CD4-positive, alpha-beta T cell (primary cell): Measurements from ENCODE around the gene NEXN. TPM values are rescaled to one million over a fixed set of nuclear protein-coding genes. Genes with fewer than 3 reads are reported as not detected.

Experiments used
- ATAC-seq: fragments of 200-7000 bp; cut with Tn5 transposase; one replicate; pipeline ENCODE4 v1.10.0; 2022; ENCODE audit warnings: mild to moderate bottlenecking; ENCODE audit not compliant: poor library complexity
- CTCF ChIA-PET: fragments of 350-600 bp; sonication (Branson Sonifier 250); formaldehyde crosslinking; loops from one replicate; lab custom pipeline; 2021; ENCODE audit warnings: antibody characterized with exemption, inconsistent platforms; lab: Charles Lee
- POLR2A ChIA-PET: fragments of 350-600 bp; sonication (Branson Sonifier 250); formaldehyde crosslinking; loops from one replicate; lab custom pipeline; 2021; ENCODE audit warnings: antibody characterized with exemption, inconsistent platforms; lab: Charles Lee
- DNase-seq, 14 experiments: peaks; one replicate each; pipeline ENCODE4 v3.0.0-alpha.2; 2013 to 2020; ENCODE audit warnings: mixed read lengths in 2 of 14
- H3K27ac ChIP-seq, 2 donors: one replicate each; pipeline versions ENCODE4 v1.5.1 to v1.7.0; 2013; ENCODE audit warnings: low read length in 2 of 2, low read depth in 1 of 2, mild to moderate bottlenecking in 1 of 2
- H3K27me3 ChIP-seq, 2 experiments: 1 replicate in 1 of 2; 2 replicates in 1 of 2; pipeline versions ENCODE4 v1.6.1 to v1.7.0; 2013; ENCODE audit warnings: low read length in 2 of 2, control low read depth in 1 of 2, mild to moderate bottlenecking in 1 of 2, moderate library complexity in 1 of 2; ENCODE audit not compliant: insufficient read depth in 2 of 2, control insufficient read depth in 1 of 2
- H3K36me3 ChIP-seq: one replicate; pipeline ENCODE4 v1.6.1; 2013; ENCODE audit warnings: low read length, control low read depth; ENCODE audit not compliant: insufficient read depth
- H3K4me1 ChIP-seq: one replicate; pipeline ENCODE4 v1.6.1; 2013; ENCODE audit warnings: low read length, control low read depth; ENCODE audit not compliant: insufficient read depth
- H3K4me3 ChIP-seq: one replicate; pipeline ENCODE4 v1.5.1; 2013; ENCODE audit warnings: mild to moderate bottlenecking, low read length, moderate library complexity
- H3K9me3 ChIP-seq, 2 experiments: 1 replicate in 1 of 2; 2 replicates in 1 of 2; pipeline versions ENCODE4 v1.6.1 to v1.7.0; 2013; ENCODE audit warnings: low read length in 2 of 2, mild to moderate bottlenecking in 2 of 2, control low read depth in 1 of 2, moderate library complexity in 1 of 2; ENCODE audit not compliant: control insufficient read depth in 1 of 2, insufficient read depth in 1 of 2
- H3K27ac Mint-ChIP-seq: one replicate; pipeline ENCODE4 v1.8.0; 2020; ENCODE audit warnings: mixed read lengths
- H3K27me3 Mint-ChIP-seq: one replicate; pipeline ENCODE4 v1.8.0; 2021; ENCODE audit warnings: mixed read lengths
- H3K36me3 Mint-ChIP-seq: one replicate; pipeline ENCODE4 v1.8.0; 2021; ENCODE audit warnings: low read depth, mixed read lengths
- H3K4me1 Mint-ChIP-seq: one replicate; pipeline ENCODE4 v1.8.0; 2021; ENCODE audit warnings: low read depth, mixed read lengths
- H3K4me3 Mint-ChIP-seq: one replicate; pipeline ENCODE4 v1.8.0; 2020; ENCODE audit warnings: mild to moderate bottlenecking, mixed read lengths
- H3K9me3 Mint-ChIP-seq: one replicate; pipeline ENCODE4 v1.8.0; 2020; ENCODE audit warnings: mixed read lengths
- intact Hi-C, 2 experiments: fragments of 100-400 bp; cut with DNase I in 1 of 2; cut with micrococcal nuclease in 1 of 2; formaldehyde crosslinking; loops; one replicate each; pipeline versions ENCODE4 v1.15.1 to v1.9.0; 2023 to 2025; cut with DNase I, micrococcal nuclease
- total RNA-seq, 174 experiments: library from RNA in 2 of 174; stranded (reverse) in 2 of 174; gene quantifications; one replicate each; pipeline ENCODE4 v1.2.3 and lab custom pipeline; 2021 to 2026
- TF ChIP-seq, protein P1 (sequence below): fragments of 200-600 bp; IDR thresholded peaks from one replicate; pipeline ENCODE4 v1.8.0; 2022; ENCODE audit warnings: antibody characterized with exemption, mild to moderate bottlenecking

The NEXN gene
- total RNA-seq, 2 experiments from 2014 or later: 0.25 TPM; not detected in 1

DNA sequence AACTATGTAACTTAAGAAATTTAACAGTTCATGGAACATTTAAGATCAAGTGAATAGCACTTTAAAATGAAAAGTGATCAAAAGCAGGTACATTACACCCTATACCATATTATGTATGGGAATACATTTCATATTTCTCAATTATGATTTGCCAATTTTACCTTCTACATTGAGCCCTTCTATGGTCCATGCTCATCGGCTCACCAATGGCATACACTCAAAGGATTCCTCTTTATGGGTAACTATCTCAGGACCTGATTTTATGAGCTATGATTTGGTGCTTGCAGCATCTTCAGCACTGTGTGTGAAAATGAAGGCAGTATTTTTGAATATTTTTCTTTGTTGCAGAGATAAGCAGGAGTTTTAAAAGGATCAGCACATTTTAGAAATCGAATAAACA lies 56.9 kb downstream of the NEXN start:
- Histone ChIP-seq H3K4me3 (no peak overlapping the region), H3K27me3 (no peaks in the 10 kb centered on the region), H3K9me3 (no peaks in the 10 kb centered on the region), H3K36me3 (peaks cover 71% of the 10 kb centered on the region), H3K27ac (no peak overlapping the region), H3K4me1 (no peaks in the 10 kb centered on the region)
- Mint-ChIP-seq H3K9me3 (no peaks in the 10 kb centered on the region), H3K27ac (no peak overlapping the region), H3K27me3 (no peaks in the 10 kb centered on the region), H3K4me1 (peaks cover 23% of the 10 kb centered on the region), H3K36me3 (peaks cover 73% of the 10 kb centered on the region), H3K4me3 (no peak overlapping the region)
- ChIA-PET POLR2A (no interaction called here), CTCF (no interaction called here)
- intact Hi-C loops: no loop called here
- TF ChIP-seq, protein P1, sequence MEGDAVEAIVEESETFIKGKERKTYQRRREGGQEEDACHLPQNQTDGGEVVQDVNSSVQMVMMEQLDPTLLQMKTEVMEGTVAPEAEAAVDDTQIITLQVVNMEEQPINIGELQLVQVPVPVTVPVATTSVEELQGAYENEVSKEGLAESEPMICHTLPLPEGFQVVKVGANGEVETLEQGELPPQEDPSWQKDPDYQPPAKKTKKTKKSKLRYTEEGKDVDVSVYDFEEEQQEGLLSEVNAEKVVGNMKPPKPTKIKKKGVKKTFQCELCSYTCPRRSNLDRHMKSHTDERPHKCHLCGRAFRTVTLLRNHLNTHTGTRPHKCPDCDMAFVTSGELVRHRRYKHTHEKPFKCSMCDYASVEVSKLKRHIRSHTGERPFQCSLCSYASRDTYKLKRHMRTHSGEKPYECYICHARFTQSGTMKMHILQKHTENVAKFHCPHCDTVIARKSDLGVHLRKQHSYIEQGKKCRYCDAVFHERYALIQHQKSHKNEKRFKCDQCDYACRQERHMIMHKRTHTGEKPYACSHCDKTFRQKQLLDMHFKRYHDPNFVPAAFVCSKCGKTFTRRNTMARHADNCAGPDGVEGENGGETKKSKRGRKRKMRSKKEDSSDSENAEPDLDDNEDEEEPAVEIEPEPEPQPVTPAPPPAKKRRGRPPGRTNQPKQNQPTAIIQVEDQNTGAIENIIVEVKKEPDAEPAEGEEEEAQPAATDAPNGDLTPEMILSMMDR: no peak
- no peak for ATAC-seq
- no peak for DNase-seq

DNA sequence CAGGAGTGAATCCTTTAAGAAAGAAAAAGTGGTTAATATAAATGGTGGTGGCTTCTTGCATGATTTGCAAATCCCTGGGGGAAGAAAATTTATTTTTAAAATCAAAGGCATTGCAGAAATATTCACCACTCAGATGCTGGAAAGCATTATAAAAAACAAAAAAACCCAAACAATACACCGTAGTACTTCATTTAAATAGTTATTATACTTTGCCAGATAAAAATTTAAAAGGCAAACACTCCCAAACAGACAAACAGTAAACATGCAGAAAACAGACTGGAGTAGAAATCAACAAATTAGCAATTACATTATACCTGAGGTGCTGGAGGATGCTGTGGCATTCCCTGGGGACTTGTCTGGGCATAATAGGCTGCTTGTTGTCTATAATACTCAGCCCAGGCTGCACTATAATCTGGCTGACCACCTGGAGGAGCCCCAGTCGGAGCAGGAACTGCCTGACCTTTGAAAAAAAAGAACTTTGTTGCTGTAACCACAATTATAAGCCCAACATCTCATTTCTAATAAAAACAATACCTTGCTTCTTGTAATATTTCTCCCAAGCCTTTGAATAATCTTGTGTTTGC lies 60.5 kb downstream of the NEXN start:
- CTCF ChIA-PET: no interaction called here
- Histone ChIP-seq H3K27ac (no peak overlapping the region), H3K4me1 (no peaks in the 10 kb centered on the region), H3K36me3 (peaks cover 97% of the 10 kb centered on the region), H3K27me3 (no peaks in the 10 kb centered on the region), H3K4me3 (no peak overlapping the region), H3K9me3 (no peaks in the 10 kb centered on the region)
- ATAC-seq (no peak), DNase-seq (no peak)
- Mint-ChIP-seq H3K4me3 (no peak overlapping the region), H3K9me3 (no peaks in the 10 kb centered on the region), H3K27me3 (no peaks in the 10 kb centered on the region), H3K27ac (no peak overlapping the region), H3K36me3 (peaks cover 88% of the 10 kb centered on the region), H3K4me1 (peaks cover 30% of the 10 kb centered on the region)
- TF ChIP-seq, protein P1: no peak
- POLR2A ChIA-PET: no interaction called here
- intact Hi-C loops: no loop called here

DNA sequence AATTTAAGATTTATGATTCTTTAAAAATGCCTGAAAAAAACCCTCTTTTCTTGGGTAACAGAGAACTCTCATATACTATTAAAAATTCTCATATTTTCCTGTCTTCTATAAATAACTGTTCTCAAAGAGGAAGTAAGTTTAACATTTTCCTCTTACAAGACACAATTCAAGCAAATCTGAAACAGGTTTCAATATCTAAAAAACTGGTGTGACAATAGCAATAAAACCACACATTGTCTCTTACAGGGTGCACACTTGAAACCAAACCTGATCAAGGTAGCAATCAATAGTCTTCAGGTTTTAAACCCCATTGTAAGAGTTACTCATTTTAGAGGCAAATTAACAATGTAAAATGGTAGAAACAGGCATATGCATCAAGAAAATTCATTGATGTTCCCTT lies 62.4 kb downstream of the NEXN start:
- H3K4me1 Mint-ChIP-seq: peaks cover 30% of the 10 kb centered on the region
- no peaks in the 10 kb centered on the region for H3K27me3 ChIP-seq
- H3K27me3 Mint-ChIP-seq: no peaks in the 10 kb centered on the region
- no peaks in the 10 kb centered on the region for H3K9me3 ChIP-seq
- intact Hi-C loops: loop anchor here in 1 of 2 experiments (5.0 to 10.0 kb wide), 3 partner anchors 86 to 386 kb away; no protein-coding TSS in a partner anchor
- TF ChIP-seq, protein P1: no peak
- H3K27ac Mint-ChIP-seq: peak overlapping the region; percentile 18
- peaks cover 98% of the 10 kb centered on the region for H3K36me3 ChIP-seq
- no peaks in the 10 kb centered on the region for H3K4me1 ChIP-seq
- H3K9me3 Mint-ChIP-seq: no peaks in the 10 kb centered on the region
- H3K27ac ChIP-seq: no peak overlapping the region
- CTCF ChIA-PET: no interaction called here
- H3K4me3 Mint-ChIP-seq: no peak overlapping the region
- ATAC-seq (no peak), DNase-seq (no peak)
- no peak overlapping the region for H3K4me3 ChIP-seq
- POLR2A ChIA-PET: interaction anchor here (1.0 kb wide), 1 partner anchor 25 kb away, joined by 3 read pairs; no protein-coding TSS in a partner anchor
- peaks cover 90% of the 10 kb centered on the region for H3K36me3 Mint-ChIP-seq
